ENCODE measurements around the gene DGKZ. TPM values are rescaled to one million over a fixed set of nuclear protein-coding genes. Genes with fewer than 3 reads are reported as not detected.
A peak's percentile ranks its signal among the peaks of the same experiment; 100 is the strongest.

Gene DGKZ
- total RNA-seq, 1 experiment from 2014 or later = 59.3 TPM

DNA sequence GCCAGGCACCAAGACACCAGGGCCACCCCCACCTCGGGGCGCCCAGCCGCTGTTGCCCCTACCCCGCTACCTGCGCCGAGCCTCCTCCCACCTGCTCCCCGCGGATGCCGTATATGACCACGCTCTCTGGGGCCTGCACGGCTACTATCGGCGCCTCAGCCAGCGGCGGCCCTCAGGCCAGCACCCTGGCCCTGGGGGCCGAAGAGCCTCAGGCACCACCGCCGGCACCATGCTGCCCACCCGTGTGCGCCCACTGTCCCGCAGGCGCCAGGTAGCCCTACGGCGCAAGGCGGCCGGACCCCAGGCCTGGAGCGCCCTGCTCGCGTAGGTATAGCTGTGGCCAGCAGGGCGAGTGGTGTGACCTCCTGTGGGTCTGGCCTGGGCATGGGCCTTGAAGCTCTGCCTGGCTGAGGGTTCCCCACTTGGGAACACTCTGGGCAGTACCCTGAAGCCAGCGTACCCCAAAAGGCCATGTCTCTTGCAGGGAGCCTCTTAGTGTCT, 19.4 kb downstream of the DGKZ start:
- no peak overlapping the region for H3K4me3 ChIP-seq (ENCODE audit: low read depth, low read length)
- Mint-ChIP-seq H3K27ac (ENCODE audit: unreplicated experiment) (no peak overlapping the region), H3K27me3 (ENCODE audit: insufficient read depth, unreplicated experiment) (no peaks in the 10 kb centered on the region), H3K36me3 (ENCODE audit: insufficient read depth, unreplicated experiment) (peaks cover 22% of the 10 kb centered on the region), H3K4me3 (ENCODE audit: unreplicated experiment) (no peak overlapping the region), H3K9me3 (ENCODE audit: unreplicated experiment) (no peaks in the 10 kb centered on the region), H3K4me1 (ENCODE audit: low read depth, unreplicated experiment) (no peaks in the 10 kb centered on the region)
- intact Hi-C loops (cut with micrococcal nuclease; ENCODE audit: unreplicated experiment) = loop anchor here (5.0 kb wide), 1 partner anchor 124 kb away; no protein-coding TSS in a partner anchor
- no peaks in the 10 kb centered on the region for H3K9me3 ChIP-seq
- H3K27me3 ChIP-seq (replicated peaks; ENCODE audit: control insufficient read depth, insufficient read depth, low read length) = no peaks in the 10 kb centered on the region
- peaks cover 5% of the 10 kb centered on the region for H3K36me3 ChIP-seq (ENCODE audit: control insufficient read depth, insufficient read depth, low read length)
- DNase-seq = no peak
- ChIA-PET CTCF (no interaction called here), POLR2A (no interaction called here)
- peaks cover 6% of the 10 kb centered on the region; the same call in 1 of the 2 replicates for H3K4me1 ChIP-seq
- BruUV-seq (replicated peaks) = no TSS peak
- TF ChIP-seq, protein P1, sequence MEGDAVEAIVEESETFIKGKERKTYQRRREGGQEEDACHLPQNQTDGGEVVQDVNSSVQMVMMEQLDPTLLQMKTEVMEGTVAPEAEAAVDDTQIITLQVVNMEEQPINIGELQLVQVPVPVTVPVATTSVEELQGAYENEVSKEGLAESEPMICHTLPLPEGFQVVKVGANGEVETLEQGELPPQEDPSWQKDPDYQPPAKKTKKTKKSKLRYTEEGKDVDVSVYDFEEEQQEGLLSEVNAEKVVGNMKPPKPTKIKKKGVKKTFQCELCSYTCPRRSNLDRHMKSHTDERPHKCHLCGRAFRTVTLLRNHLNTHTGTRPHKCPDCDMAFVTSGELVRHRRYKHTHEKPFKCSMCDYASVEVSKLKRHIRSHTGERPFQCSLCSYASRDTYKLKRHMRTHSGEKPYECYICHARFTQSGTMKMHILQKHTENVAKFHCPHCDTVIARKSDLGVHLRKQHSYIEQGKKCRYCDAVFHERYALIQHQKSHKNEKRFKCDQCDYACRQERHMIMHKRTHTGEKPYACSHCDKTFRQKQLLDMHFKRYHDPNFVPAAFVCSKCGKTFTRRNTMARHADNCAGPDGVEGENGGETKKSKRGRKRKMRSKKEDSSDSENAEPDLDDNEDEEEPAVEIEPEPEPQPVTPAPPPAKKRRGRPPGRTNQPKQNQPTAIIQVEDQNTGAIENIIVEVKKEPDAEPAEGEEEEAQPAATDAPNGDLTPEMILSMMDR (IDR thresholded peaks at IDR 0.05; ENCODE audit: insufficient read depth in 1 of 2, low read depth in 1 of 2, low read length in 1 of 2, severe bottlenecking in 1 of 2, unreplicated experiment in 1 of 2) = no peak

DNA sequence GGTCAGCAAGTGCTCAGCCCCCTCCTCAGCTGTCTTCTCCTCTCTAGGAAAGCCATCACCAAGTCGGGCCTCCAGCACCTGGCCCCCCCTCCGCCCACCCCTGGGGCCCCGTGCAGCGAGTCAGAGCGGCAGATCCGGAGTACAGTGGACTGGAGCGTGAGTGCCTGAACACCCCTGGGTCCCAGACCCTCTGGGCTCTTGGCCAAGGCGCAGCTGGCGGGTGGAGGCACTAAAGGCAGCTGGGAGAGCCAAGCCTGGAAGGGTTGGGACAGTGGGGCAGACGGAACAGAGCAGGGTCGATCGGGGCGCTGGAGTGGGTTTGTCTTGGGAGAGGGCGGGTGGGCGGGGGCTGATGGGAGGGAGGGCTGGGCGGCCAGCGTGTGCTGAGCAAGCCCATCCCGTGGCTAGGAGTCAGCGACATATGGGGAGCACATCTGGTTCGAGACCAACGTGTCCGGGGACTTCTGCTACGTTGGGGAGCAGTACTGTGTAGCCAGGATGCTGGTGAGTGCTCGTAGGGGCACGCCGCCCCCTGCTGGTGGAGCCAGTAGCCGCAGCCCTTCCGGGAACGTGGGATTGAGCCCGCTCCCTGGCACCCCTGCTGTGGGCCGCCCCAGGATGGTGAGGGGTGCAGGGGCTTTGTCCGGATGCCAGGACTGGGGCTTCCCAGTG, 20.1 kb downstream of the DGKZ start:
- no peaks in the 10 kb centered on the region for H3K27me3 ChIP-seq (replicated peaks; ENCODE audit: control insufficient read depth, insufficient read depth, low read length)
- no peaks in the 10 kb centered on the region for H3K9me3 ChIP-seq
- TF ChIP-seq, protein P1 (IDR thresholded peaks at IDR 0.05; ENCODE audit: insufficient read depth in 1 of 2, low read depth in 1 of 2, low read length in 1 of 2, severe bottlenecking in 1 of 2, unreplicated experiment in 1 of 2) = peak; percentile 80 to 84
- intact Hi-C loops (cut with micrococcal nuclease; ENCODE audit: unreplicated experiment) = loop anchor here (5.0 kb wide), 1 partner anchor 125 kb away; no protein-coding TSS in a partner anchor
- no peaks in the 10 kb centered on the region for H3K4me1 Mint-ChIP-seq (ENCODE audit: low read depth, unreplicated experiment)
- POLR2A ChIA-PET = no interaction called here
- peaks cover 29% of the 10 kb centered on the region for H3K36me3 Mint-ChIP-seq (ENCODE audit: insufficient read depth, unreplicated experiment)
- H3K27me3 Mint-ChIP-seq (ENCODE audit: insufficient read depth, unreplicated experiment) = no peaks in the 10 kb centered on the region
- no peak overlapping the region for H3K4me3 Mint-ChIP-seq (ENCODE audit: unreplicated experiment)
- CTCF ChIA-PET = no interaction called here
- H3K36me3 ChIP-seq (ENCODE audit: control insufficient read depth, insufficient read depth, low read length) = peaks cover 5% of the 10 kb centered on the region
- no peak overlapping the region for H3K4me3 ChIP-seq (ENCODE audit: low read depth, low read length)
- DNase-seq = peak in 1 of 2 experiments; percentile 74
- no peaks in the 10 kb centered on the region for H3K9me3 Mint-ChIP-seq (ENCODE audit: unreplicated experiment)
- no peak overlapping the region for H3K27ac Mint-ChIP-seq (ENCODE audit: unreplicated experiment)
- no TSS peak for BruUV-seq (replicated peaks)
- peaks cover 6% of the 10 kb centered on the region; the same call in 1 of the 2 replicates for H3K4me1 ChIP-seq

DNA sequence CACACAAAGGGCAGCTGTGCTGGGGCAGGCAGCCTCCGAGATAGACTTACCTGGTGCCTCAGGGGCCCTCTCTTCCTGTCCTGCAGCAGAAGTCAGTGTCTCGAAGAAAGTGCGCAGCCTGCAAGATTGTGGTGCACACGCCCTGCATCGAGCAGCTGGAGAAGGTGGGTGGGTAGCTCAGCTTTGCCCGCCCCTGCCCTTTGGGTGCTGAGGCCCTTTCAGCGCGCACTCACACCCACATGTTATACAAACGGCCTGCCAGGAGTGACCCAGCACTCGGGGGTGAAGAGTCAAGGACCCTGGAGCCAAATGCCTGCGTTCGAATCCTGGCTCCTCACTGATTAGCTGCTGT, 20.6 kb downstream of the DGKZ start:
- H3K4me3 Mint-ChIP-seq (ENCODE audit: unreplicated experiment) = no peak overlapping the region
- no peaks in the 10 kb centered on the region for H3K4me1 Mint-ChIP-seq (ENCODE audit: low read depth, unreplicated experiment)
- no peak overlapping the region for H3K27ac Mint-ChIP-seq (ENCODE audit: unreplicated experiment)
- no peaks in the 10 kb centered on the region for H3K27me3 Mint-ChIP-seq (ENCODE audit: insufficient read depth, unreplicated experiment)
- Histone ChIP-seq H3K4me1 (peaks cover 6% of the 10 kb centered on the region; the same call in 1 of the 2 replicates), H3K9me3 (no peaks in the 10 kb centered on the region), H3K27me3 (replicated peaks; ENCODE audit: control insufficient read depth, insufficient read depth, low read length) (no peaks in the 10 kb centered on the region), H3K36me3 (ENCODE audit: control insufficient read depth, insufficient read depth, low read length) (peaks cover 5% of the 10 kb centered on the region), H3K4me3 (ENCODE audit: low read depth, low read length) (no peak overlapping the region)
- TF ChIP-seq, protein P1 (IDR thresholded peaks at IDR 0.05; ENCODE audit: insufficient read depth in 1 of 2, low read depth in 1 of 2, low read length in 1 of 2, severe bottlenecking in 1 of 2, unreplicated experiment in 1 of 2) = no peak
- intact Hi-C loops (cut with micrococcal nuclease; ENCODE audit: unreplicated experiment) = loop anchor here (5.0 kb wide), 1 partner anchor 126 kb away; no protein-coding TSS in a partner anchor
- no peak for DNase-seq
- no TSS peak for BruUV-seq (replicated peaks)
- H3K36me3 Mint-ChIP-seq (ENCODE audit: insufficient read depth, unreplicated experiment) = peaks cover 30% of the 10 kb centered on the region
- H3K9me3 Mint-ChIP-seq (ENCODE audit: unreplicated experiment) = no peaks in the 10 kb centered on the region
- POLR2A ChIA-PET = no interaction called here
- CTCF ChIA-PET = interaction anchor here (1.4 to 1.8 kb wide), 2 partner anchors 15 to 24 kb away, joined by 4 to 8 read pairs; partner anchors contain the start of gene CHRM4
